GM19455 (cell line): ENCODE results near the gene HIC1.

Experiments used
- ATAC-seq: cut with Tn5 transposase; IDR thresholded peaks from one replicate; pipeline ENCODE4 v1.9.1; 2021; ENCODE audit not compliant: unreplicated experiment

The HIC1 gene

GRCh38 chr17:2024572-2025219 lies 30.2 kb upstream of the HIC1 start:
- no peak for ATAC-seq

GRCh38 chr17:2025220-2025621 lies 29.7 kb upstream of the HIC1 start, which contains the start of gene RTN4RL1:
RTN4RL1 (minus strand) TSS chr17:2025334; CDS start chr17:2024865, 469 bp downstream.
- ATAC-seq = no peak

GRCh38 chr17:2025622-2026309 lies 29.1 kb upstream of the HIC1 start:
- no peak for ATAC-seq

- ATAC-seq = no peak
These were observed 27.2 kb upstream of the HIC1 start for GRCh38 chr17:2027528-2028233.

GRCh38 chr17:2028234-2028614 lies 26.7 kb upstream of the HIC1 start:
- no peak for ATAC-seq

- no peak for ATAC-seq
These were observed 26.2 kb upstream of the HIC1 start for GRCh38 chr17:2028737-2029136.

GRCh38 chr17:2029911-2030778 lies 24.8 kb upstream of the HIC1 start, which contains the start of gene DPH1:
DPH1 (plus strand) TSS chr17:2030153; CDS start chr17:2030170, 17 bp downstream.
- ATAC-seq = peak; percentile 68

GRCh38 chr17:2030779-2031163 lies 24.1 kb upstream of the HIC1 start:
- no peak for ATAC-seq

GRCh38 chr17:2033153-2033552 lies 21.8 kb upstream of the HIC1 start:
- no peak for ATAC-seq

- no peak for ATAC-seq
These were observed 20.7 kb upstream of the HIC1 start for GRCh38 chr17:2034157-2034556.

- ATAC-seq = no peak
These were observed 19.9 kb upstream of the HIC1 start for GRCh38 chr17:2034806-2035540.

- ATAC-seq = no peak
These were observed 19.1 kb upstream of the HIC1 start for GRCh38 chr17:2035541-2036488.

GRCh38 chr17:2037155-2037554 lies 17.7 kb upstream of the HIC1 start:
- ATAC-seq = no peak

GRCh38 chr17:2040219-2040827 lies 14.6 kb upstream of the HIC1 start:
- no peak for ATAC-seq

GRCh38 chr17:2040942-2041560 lies 13.9 kb upstream of the HIC1 start:
- ATAC-seq = no peak

GRCh38 chr17:2041561-2042389 lies 13.1 kb upstream of the HIC1 start, which contains the start of gene OVCA2:
OVCA2 (plus strand) TSS chr17:2042022; CDS start chr17:2042048, 26 bp downstream.
- ATAC-seq = peak; percentile 91

GRCh38 chr17:2042390-2042847 lies 12.5 kb upstream of the HIC1 start:
- ATAC-seq = no peak
